K562 (cell line): ENCODE data around the gene CBFA2T2. TPM values are rescaled to one million over a fixed set of nuclear protein-coding genes. Genes with fewer than 3 reads are reported as not detected.
A peak's percentile ranks its signal among the peaks of the same experiment; 100 is the strongest.

Experiments
- CSDE1 ChIP-seq, 2 experiments: fragments of 450-650 bp; IDR thresholded peaks; 2 replicates each; pipeline ENCODE4 v1.6.1; 2016; ENCODE audit warnings: mild to moderate bottlenecking in 1 of 2
- HDAC8 ChIP-seq: fragments of 450-650 bp; IDR thresholded peaks from 2 replicates; pipeline ENCODE4 v1.6.1; 2016; ENCODE audit warnings: mild to moderate bottlenecking, missing genetic modification characterization, moderate library complexity, missing compliant biosample characterization
- MTF1 ChIP-seq: fragments of 250-450 bp; sonication (Bioruptor Pico); IDR thresholded peaks from 2 replicates; pipeline ENCODE4 v1.9.0; 2021; ENCODE audit warnings: moderate library complexity, mild to moderate bottlenecking, inconsistent platforms, borderline replicate concordance
- RBM17 ChIP-seq: fragments of 200-400 bp; formaldehyde crosslinking; IDR thresholded peaks from 2 replicates; pipeline ENCODE4 v1.6.1; 2017; ENCODE audit warnings: low read depth, mild to moderate bottlenecking, low read length, borderline replicate concordance
- RBM39 ChIP-seq: fragments of 200-400 bp; formaldehyde crosslinking; optimal IDR thresholded peaks from 2 replicates; pipeline ENCODE3; 2018; ENCODE audit warnings: low read depth, low read length
- SIN3B ChIP-seq: fragments of 450-650 bp; IDR thresholded peaks from 2 replicates; pipeline ENCODE4 v1.6.1; 2017; ENCODE audit warnings: low read depth, mild to moderate bottlenecking, moderate library complexity
- SMARCA4 ChIP-seq: fragments of 450-650 bp; IDR thresholded peaks from 2 replicates; pipeline ENCODE4 v1.6.1; 2016
- SP1 ChIP-seq: sonication (generic); formaldehyde crosslinking; IDR thresholded peaks from 2 replicates; pipeline ENCODE4 v1.8.1; 2022; ENCODE audit warnings: mild to moderate bottlenecking, missing genetic modification reagents
- SREBF2 ChIP-seq: sonication (generic); formaldehyde crosslinking; IDR thresholded peaks from 2 replicates; pipeline ENCODE4 v1.4.0; 2020; ENCODE audit warnings: mild to moderate bottlenecking, missing genetic modification reagents
- TOE1 ChIP-seq, 2 experiments: fragments of 450-650 bp in 1 of 2; sonication (generic) in 1 of 2; formaldehyde crosslinking in 1 of 2; IDR thresholded peaks; 2 replicates each; pipeline versions ENCODE4 v1.7.1 to v1.8.0; 2016 to 2022; ENCODE audit warnings: borderline replicate concordance in 2 of 2, mild to moderate bottlenecking in 2 of 2, antibody characterized with exemption in 1 of 2, inconsistent platforms in 1 of 2, low read depth in 1 of 2, missing genetic modification reagents in 1 of 2, moderate library complexity in 1 of 2
- ZNF24 ChIP-seq: fragments of 450-650 bp; IDR thresholded peaks from 2 replicates; pipeline ENCODE4 v1.6.1; 2016
- ZNF445 ChIP-seq: fragments of 250-450 bp; sonication (Bioruptor Pico); IDR thresholded peaks from 2 replicates; pipeline ENCODE4 v1.4.0; 2020; ENCODE audit warnings: low read depth, mild to moderate bottlenecking, moderate library complexity
- ZNF644 ChIP-seq: fragments of 200-800 bp; sonication (Bioruptor generic); IDR thresholded peaks from 2 replicates; pipeline ENCODE4 v1.6.1; 2016; ENCODE audit warnings: low read depth, missing genetic modification characterization, missing compliant biosample characterization
- ZNF707 ChIP-seq: fragments of 250-450 bp; sonication (Bioruptor Pico); conservative IDR thresholded peaks from 2 replicates; pipeline ENCODE4 v1.8.0; 2022; ENCODE audit warnings: inconsistent platforms, mild to moderate bottlenecking, moderate library complexity
- ZNF77 ChIP-seq: fragments of 250-450 bp; sonication (Bioruptor Pico); IDR thresholded peaks from 2 replicates; pipeline ENCODE4 v1.5.0; 2020
- polyA plus RNA-seq, 8 experiments: library from polyadenylated mRNA; depleted of rRNA in 4 of 8; stranded (reverse) in 5 of 8; unstranded in 3 of 8; fragments of >200 nt; fragmentation: Nextera tagmentation in 2 of 8; fragmentation: Illumina TruSeq in 1 of 8; extraction: Ambion mirVana in 2 of 8; extraction: Trizol in 1 of 8; gene quantifications; 2 replicates each; pipeline versions ENCODE4 v1.2.1 to v1.2.3, GENCODE V29; 2011 to 2014; ENCODE audit warnings: inconsistent platforms in 1 of 8, missing spikeins in 1 of 8
- total RNA-seq, 7 experiments: library from RNA; depleted of rRNA in 6 of 7; stranded (reverse); fragments of >200 nt in 6 of 7; fragmentation: Illumina TruSeq in 2 of 7; extraction: Trizol in 2 of 7; gene quantifications; 2 replicates each; pipeline versions ENCODE4 v1.2.1 to v1.2.3, GENCODE V29; 2011 to 2021; ENCODE audit warnings: low replicate concordance in 1 of 7
- TF ChIP-seq, protein P1 (sequence below): fragments of 450-650 bp; formaldehyde crosslinking; IDR thresholded peaks from 2 replicates; pipeline ENCODE4 v1.4.0; 2020; ENCODE audit warnings: mild to moderate bottlenecking, moderate library complexity
- TF ChIP-seq, protein P2 (sequence below): fragments of 200-800 bp; sonication (Bioruptor generic); IDR thresholded peaks from 2 replicates; pipeline ENCODE4 v1.6.1; 2016; ENCODE audit warnings: missing genetic modification characterization, missing compliant biosample characterization
- TF ChIP-seq, protein P3 (sequence below): fragments of 250-450 bp; sonication (Bioruptor Pico); IDR thresholded peaks from 2 replicates; pipeline ENCODE4 v1.4.0; 2020
- TF ChIP-seq, protein P4 (sequence below): fragments of 250-450 bp; sonication (Bioruptor Pico); IDR thresholded peaks from 2 replicates; pipeline ENCODE4 v1.9.0; 2021; ENCODE audit warnings: mild to moderate bottlenecking

Gene CBFA2T2
- total and polyA plus RNA-seq, 9 of the 15 experiments (the other 6 are each of a cell fraction or from before 2014, with no cell fraction given) = 0.27 to 9.6 (median 5.8) TPM

DNA sequence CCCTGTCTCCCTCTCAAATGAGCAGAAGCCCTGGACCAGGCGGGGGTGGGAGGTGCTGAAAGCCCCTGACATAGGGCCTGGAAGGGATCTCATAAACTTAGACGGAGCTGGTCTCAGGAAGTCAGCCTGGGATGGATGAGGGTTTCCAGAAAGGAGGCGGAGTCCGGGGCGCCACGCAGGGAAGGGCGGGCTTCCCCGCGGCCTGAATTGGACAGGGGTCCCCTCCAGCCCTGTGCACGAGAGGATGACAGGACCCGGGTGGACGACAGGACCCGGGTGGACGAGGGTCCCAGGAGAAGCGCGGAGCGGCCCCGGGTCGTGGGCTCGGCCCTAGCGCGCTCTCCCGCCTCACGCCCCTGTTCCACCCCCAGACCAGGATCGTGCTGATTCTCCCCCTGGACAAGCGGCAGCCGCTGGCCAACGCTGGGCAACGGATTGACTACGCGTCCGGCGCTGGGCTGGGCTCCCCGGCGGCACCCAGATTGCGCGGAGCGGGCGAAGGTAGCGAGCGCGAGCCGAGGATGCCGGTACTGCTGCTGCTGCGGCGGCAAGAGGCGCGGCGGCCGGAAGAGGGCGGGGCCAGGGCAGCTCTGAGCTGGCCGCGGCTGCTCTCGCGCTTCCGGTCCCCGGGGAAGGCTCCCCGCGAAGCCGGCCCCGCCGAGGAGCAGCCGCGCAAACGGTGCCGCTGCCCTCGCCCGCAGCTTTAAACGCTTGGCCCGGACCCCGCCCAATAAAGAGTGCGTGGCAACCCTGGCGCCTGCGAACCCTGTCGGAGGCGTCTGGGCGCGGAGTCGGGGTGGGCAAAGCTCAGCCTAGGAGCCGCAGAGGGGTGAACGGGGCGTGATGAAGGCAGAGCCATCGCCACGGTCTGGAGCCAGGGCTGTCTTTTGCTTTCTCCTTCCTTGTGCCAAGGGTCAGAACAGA lies 173.5 kb downstream of the CBFA2T2 start (continued):
- TF ChIP-seq, protein P1, sequence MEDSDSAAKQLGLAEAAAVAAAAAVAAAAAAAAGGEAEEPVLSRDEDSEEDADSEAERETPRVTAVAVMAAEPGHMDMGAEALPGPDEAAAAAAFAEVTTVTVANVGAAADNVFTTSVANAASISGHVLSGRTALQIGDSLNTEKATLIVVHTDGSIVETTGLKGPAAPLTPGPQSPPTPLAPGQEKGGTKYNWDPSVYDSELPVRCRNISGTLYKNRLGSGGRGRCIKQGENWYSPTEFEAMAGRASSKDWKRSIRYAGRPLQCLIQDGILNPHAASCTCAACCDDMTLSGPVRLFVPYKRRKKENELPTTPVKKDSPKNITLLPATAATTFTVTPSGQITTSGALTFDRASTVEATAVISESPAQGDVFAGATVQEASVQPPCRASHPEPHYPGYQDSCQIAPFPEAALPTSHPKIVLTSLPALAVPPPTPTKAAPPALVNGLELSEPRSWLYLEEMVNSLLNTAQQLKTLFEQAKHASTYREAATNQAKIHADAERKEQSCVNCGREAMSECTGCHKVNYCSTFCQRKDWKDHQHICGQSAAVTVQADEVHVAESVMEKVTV (CRISPR knock-in tag) = peak; percentile 46; the same call in 1 of the 2 replicates
- TF ChIP-seq ZNF77 (CRISPR knock-in tag) (0 out of 2 replicates have a peak, but pooled peaks have one; percentile 29), HDAC8 (tag) (no peak), ZNF445 (CRISPR knock-in tag) (no peak), SP1 (no peak), ZNF24 (no peak), ZNF644 (tag) (no peak), RBM39 (no peak), CSDE1 (IDR thresholded peaks at IDR 0.05) (no peak), MTF1 (CRISPR knock-in tag) (no peak), SIN3B (0 out of 2 replicates have a peak, but pooled peaks have one; percentile 10), ZNF707 (CRISPR knock-in tag) (no peak), TOE1 (IDR thresholded peaks at IDR 0.05; ENCODE audit: borderline replicate concordance) (no peak), TOE1 (CRISPR knock-in tag; IDR thresholded peaks at IDR 0.05; ENCODE audit: borderline replicate concordance, low read depth) (no peak), RBM17 (no peak), SMARCA4 (no peak), SREBF2 (CRISPR knock-in tag) (no peak)
- TF ChIP-seq, protein P2, sequence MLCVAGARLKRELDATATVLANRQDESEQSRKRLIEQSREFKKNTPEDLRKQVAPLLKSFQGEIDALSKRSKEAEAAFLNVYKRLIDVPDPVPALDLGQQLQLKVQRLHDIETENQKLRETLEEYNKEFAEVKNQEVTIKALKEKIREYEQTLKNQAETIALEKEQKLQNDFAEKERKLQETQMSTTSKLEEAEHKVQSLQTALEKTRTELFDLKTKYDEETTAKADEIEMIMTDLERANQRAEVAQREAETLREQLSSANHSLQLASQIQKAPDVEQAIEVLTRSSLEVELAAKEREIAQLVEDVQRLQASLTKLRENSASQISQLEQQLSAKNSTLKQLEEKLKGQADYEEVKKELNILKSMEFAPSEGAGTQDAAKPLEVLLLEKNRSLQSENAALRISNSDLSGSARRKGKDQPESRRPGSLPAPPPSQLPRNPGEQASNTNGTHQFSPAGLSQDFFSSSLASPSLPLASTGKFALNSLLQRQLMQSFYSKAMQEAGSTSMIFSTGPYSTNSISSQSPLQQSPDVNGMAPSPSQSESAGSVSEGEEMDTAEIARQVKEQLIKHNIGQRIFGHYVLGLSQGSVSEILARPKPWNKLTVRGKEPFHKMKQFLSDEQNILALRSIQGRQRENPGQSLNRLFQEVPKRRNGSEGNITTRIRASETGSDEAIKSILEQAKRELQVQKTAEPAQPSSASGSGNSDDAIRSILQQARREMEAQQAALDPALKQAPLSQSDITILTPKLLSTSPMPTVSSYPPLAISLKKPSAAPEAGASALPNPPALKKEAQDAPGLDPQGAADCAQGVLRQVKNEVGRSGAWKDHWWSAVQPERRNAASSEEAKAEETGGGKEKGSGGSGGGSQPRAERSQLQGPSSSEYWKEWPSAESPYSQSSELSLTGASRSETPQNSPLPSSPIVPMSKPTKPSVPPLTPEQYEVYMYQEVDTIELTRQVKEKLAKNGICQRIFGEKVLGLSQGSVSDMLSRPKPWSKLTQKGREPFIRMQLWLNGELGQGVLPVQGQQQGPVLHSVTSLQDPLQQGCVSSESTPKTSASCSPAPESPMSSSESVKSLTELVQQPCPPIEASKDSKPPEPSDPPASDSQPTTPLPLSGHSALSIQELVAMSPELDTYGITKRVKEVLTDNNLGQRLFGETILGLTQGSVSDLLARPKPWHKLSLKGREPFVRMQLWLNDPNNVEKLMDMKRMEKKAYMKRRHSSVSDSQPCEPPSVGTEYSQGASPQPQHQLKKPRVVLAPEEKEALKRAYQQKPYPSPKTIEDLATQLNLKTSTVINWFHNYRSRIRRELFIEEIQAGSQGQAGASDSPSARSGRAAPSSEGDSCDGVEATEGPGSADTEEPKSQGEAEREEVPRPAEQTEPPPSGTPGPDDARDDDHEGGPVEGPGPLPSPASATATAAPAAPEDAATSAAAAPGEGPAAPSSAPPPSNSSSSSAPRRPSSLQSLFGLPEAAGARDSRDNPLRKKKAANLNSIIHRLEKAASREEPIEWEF (CRISPR knock-in tag) = no peak
- TF ChIP-seq, protein P3, sequence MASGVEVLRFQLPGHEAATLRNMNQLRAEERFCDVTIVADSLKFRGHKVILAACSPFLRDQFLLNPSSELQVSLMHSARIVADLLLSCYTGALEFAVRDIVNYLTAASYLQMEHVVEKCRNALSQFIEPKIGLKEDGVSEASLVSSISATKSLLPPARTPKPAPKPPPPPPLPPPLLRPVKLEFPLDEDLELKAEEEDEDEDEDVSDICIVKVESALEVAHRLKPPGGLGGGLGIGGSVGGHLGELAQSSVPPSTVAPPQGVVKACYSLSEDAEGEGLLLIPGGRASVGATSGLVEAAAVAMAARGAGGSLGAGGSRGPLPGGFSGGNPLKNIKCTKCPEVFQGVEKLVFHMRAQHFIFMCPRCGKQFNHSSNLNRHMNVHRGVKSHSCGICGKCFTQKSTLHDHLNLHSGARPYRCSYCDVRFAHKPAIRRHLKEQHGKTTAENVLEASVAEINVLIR (CRISPR knock-in tag) = no peak
- TF ChIP-seq, protein P4, sequence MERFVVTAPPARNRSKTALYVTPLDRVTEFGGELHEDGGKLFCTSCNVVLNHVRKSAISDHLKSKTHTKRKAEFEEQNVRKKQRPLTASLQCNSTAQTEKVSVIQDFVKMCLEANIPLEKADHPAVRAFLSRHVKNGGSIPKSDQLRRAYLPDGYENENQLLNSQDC = no peak
